Naive thymus-derived CD8-positive, alpha-beta T cell (primary cell): Measurements from ENCODE around the gene IGF2BP1. TPM values are rescaled to one million over a fixed set of nuclear protein-coding genes. Genes with fewer than 3 reads are reported as not detected.
A peak's percentile ranks its signal among the peaks of the same experiment; 100 is the strongest.

ENCODE experiments used
- ATAC-seq, 2 donors: fragments of 150-1000 bp; cut with Tn5 transposase in 1 of 2; sonication (Bioruptor Pico), chemical (Tn5 transposase) in 1 of 2; 1 replicate in 1 of 2; 2 replicates in 1 of 2; pipeline ENCODE4 v1.10.0; 2021; ENCODE audit warnings: mild to moderate bottlenecking in 2 of 2, moderate library complexity in 2 of 2
- POLR2A ChIA-PET: fragments of 350-600 bp; sonication (Branson Sonifier 250); formaldehyde crosslinking; loops from one replicate; lab custom pipeline; 2021; ENCODE audit warnings: antibody characterized with exemption; lab: Charles Lee
- DNase-seq, 10 donors: peaks; one replicate each; pipeline versions ENCODE4 v3.0.0 to v3.0.0-alpha.2; 2020 to 2022
- H3K27ac Mint-ChIP-seq, 10 donors: one replicate each; pipeline ENCODE4 v1.8.0; 2020 to 2022; ENCODE audit warnings: mild to moderate bottlenecking in 10 of 10, mixed read lengths in 10 of 10, moderate library complexity in 4 of 10, inconsistent platforms in 1 of 10
- H3K27me3 Mint-ChIP-seq, 5 donors: one replicate each; pipeline ENCODE4 v1.8.0; 2021 to 2022; ENCODE audit warnings: mixed read lengths in 5 of 5
- H3K36me3 Mint-ChIP-seq, 3 donors: one replicate each; pipeline ENCODE4 v1.8.0; 2020 to 2022; ENCODE audit warnings: mixed read lengths in 3 of 3, mild to moderate bottlenecking in 2 of 3, inconsistent platforms in 1 of 3
- H3K4me1 Mint-ChIP-seq, 4 donors: one replicate each; pipeline ENCODE4 v1.8.0; 2021 to 2022; ENCODE audit warnings: mixed read lengths in 4 of 4
- H3K4me3 Mint-ChIP-seq, 10 donors: one replicate each; pipeline ENCODE4 v1.8.0; 2020 to 2022; ENCODE audit warnings: mild to moderate bottlenecking in 10 of 10, mixed read lengths in 10 of 10, moderate library complexity in 6 of 10, inconsistent platforms in 1 of 10
- H3K9me3 Mint-ChIP-seq, 9 donors: one replicate each; pipeline ENCODE4 v1.8.0; 2020 to 2022; ENCODE audit warnings: mixed read lengths in 9 of 9, mild to moderate bottlenecking in 3 of 9, inconsistent platforms in 1 of 9, moderate library complexity in 1 of 9
- polyA plus RNA-seq, 3 donors: library from polyadenylated mRNA; unstranded; fragments of 300-500 nt; fragmentation: Illumina TruSeq; gene quantifications; one replicate each; pipeline ENCODE4 v1.2.3, GENCODE V29; 2021
- total RNA-seq, 8 experiments: library from RNA in 2 of 8; stranded (reverse) in 2 of 8; gene quantifications; one replicate each; pipeline ENCODE4 v1.2.3 and lab custom pipeline; 2021 to 2026

IGF2BP1 gene
- total and polyA plus RNA-seq, 5 experiments from 2014 or later, result not detected

- no peak for ATAC-seq
- POLR2A ChIA-PET, result interaction anchor here (0.6 kb wide), 1 partner anchor 19 kb away, joined by 3 read pairs; no protein-coding TSS in a partner anchor
- Mint-ChIP-seq H3K4me1 (no peaks in the 10 kb centered on the region), H3K27ac (no peak overlapping the region), H3K27me3 (peaks cover 3 to 18% (median 7%) of the 10 kb centered on the region in 5 donors), H3K36me3 (no peaks in the 10 kb centered on the region), H3K4me3 (no peak overlapping the region), H3K9me3 (no peaks in the 10 kb centered on the region)
- DNase-seq, result no peak
These were observed 53.4 kb downstream of the IGF2BP1 start for GRCh38 chr17:49050611-49051010.

- H3K4me1 Mint-ChIP-seq, result no peaks in the 10 kb centered on the region
- H3K27ac Mint-ChIP-seq, result no peak overlapping the region
- H3K27me3 Mint-ChIP-seq, result peaks cover 7 to 24% (median 10%) of the 10 kb centered on the region in 5 donors
- POLR2A ChIA-PET, result no interaction called here
- no peaks in the 10 kb centered on the region for H3K36me3 Mint-ChIP-seq
- no peak overlapping the region for H3K4me3 Mint-ChIP-seq
- H3K9me3 Mint-ChIP-seq, result no peaks in the 10 kb centered on the region
- DNase-seq (no peak), ATAC-seq (no peak)
These were observed 54.1 kb downstream of the IGF2BP1 start for GRCh38 chr17:49051269-49051668.

GRCh38 chr17:49053171-49053829 lies 56.1 kb downstream of the IGF2BP1 start:
- Mint-ChIP-seq H3K27me3 (peaks cover 8 to 24% (median 12%) of the 10 kb centered on the region in 5 donors), H3K27ac (no peak overlapping the region), H3K4me1 (no peaks in the 10 kb centered on the region), H3K9me3 (no peaks in the 10 kb centered on the region), H3K36me3 (no peaks in the 10 kb centered on the region), H3K4me3 (no peak overlapping the region)
- ATAC-seq, result no peak
- POLR2A ChIA-PET, result no interaction called here
- DNase-seq, result no peak

GRCh38 chr17:49054342-49055092 lies 57.3 kb downstream of the IGF2BP1 start:
- no peak for ATAC-seq
- no peaks in the 10 kb centered on the region for H3K36me3 Mint-ChIP-seq
- no peak overlapping the region for H3K27ac Mint-ChIP-seq
- POLR2A ChIA-PET, result interaction anchor here (0.6 kb wide), 1 partner anchor 1838 kb away, joined by 7 read pairs; no protein-coding TSS in a partner anchor
- no peak overlapping the region for H3K4me3 Mint-ChIP-seq
- no peaks in the 10 kb centered on the region for H3K9me3 Mint-ChIP-seq
- H3K4me1 Mint-ChIP-seq, result no peaks in the 10 kb centered on the region
- peaks cover 4 to 19% (median 12%) of the 10 kb centered on the region in 5 donors for H3K27me3 Mint-ChIP-seq
- DNase-seq, result no peak

- H3K4me1 Mint-ChIP-seq, result no peaks in the 10 kb centered on the region
- H3K27me3 Mint-ChIP-seq, result peaks cover 4 to 14% (median 12%) of the 10 kb centered on the region in 5 donors
- H3K27ac Mint-ChIP-seq, result no peak overlapping the region
- no peaks in the 10 kb centered on the region for H3K36me3 Mint-ChIP-seq
- no peak overlapping the region for H3K4me3 Mint-ChIP-seq
- H3K9me3 Mint-ChIP-seq, result no peaks in the 10 kb centered on the region
- DNase-seq, result no peak
- ATAC-seq, result no peak
- POLR2A ChIA-PET, result no interaction called here
These were observed 58.2 kb downstream of the IGF2BP1 start for GRCh38 chr17:49055181-49055927.

- Mint-ChIP-seq H3K36me3 (no peaks in the 10 kb centered on the region), H3K4me1 (no peaks in the 10 kb centered on the region), H3K27me3 (peaks cover 0 to 12% (median 0%) of the 10 kb centered on the region in 5 donors), H3K9me3 (no peaks in the 10 kb centered on the region), H3K4me3 (no peak overlapping the region), H3K27ac (no peak overlapping the region)
- ATAC-seq (no peak), DNase-seq (no peak)
- POLR2A ChIA-PET, result no interaction called here
These were observed 64.3 kb downstream of the IGF2BP1 start for GRCh38 chr17:49061524-49061943.

GRCh38 chr17:49063652-49064051 lies 66.5 kb downstream of the IGF2BP1 start:
- H3K27ac Mint-ChIP-seq, result no peak overlapping the region
- H3K4me1 Mint-ChIP-seq, result no peaks in the 10 kb centered on the region
- no peak overlapping the region for H3K4me3 Mint-ChIP-seq
- no peak for DNase-seq
- no peak for ATAC-seq
- POLR2A ChIA-PET, result no interaction called here
- H3K9me3 Mint-ChIP-seq, result no peaks in the 10 kb centered on the region
- H3K36me3 Mint-ChIP-seq, result no peaks in the 10 kb centered on the region
- peaks cover 0 to 10% (median 0%) of the 10 kb centered on the region in 5 donors for H3K27me3 Mint-ChIP-seq

GRCh38 chr17:49067163-49067562 lies 70.0 kb downstream of the IGF2BP1 start:
- POLR2A ChIA-PET, result no interaction called here
- H3K27me3 Mint-ChIP-seq, result peaks cover 0 to 1% (median 0%) of the 10 kb centered on the region in 5 donors

GRCh38 chr17:49069585-49070273 lies 72.5 kb downstream of the IGF2BP1 start:
- Mint-ChIP-seq H3K27me3 (peaks cover 0 to 7% (median under 1%) of the 10 kb centered on the region in 5 donors), H3K36me3 (no peaks in the 10 kb centered on the region), H3K4me1 (peaks cover 0 to 3% (median 0%) of the 10 kb centered on the region in 4 donors), H3K4me3 (no peak overlapping the region), H3K9me3 (no peaks in the 10 kb centered on the region), H3K27ac (peak overlapping the region in 1 of 10 donors; percentile 47)
- POLR2A ChIA-PET, result interaction anchor here (0.7 kb wide), 1 partner anchor 19 kb away, joined by 3 read pairs; no protein-coding TSS in a partner anchor
- DNase-seq (no peak), ATAC-seq (no peak)

More at GRCh38 chr17:49067163-49067562, 70.0 kb downstream of the IGF2BP1 start:
- Mint-ChIP-seq H3K4me1 (peaks cover 0 to 3% (median 0%) of the 10 kb centered on the region in 4 donors), H3K4me3 (no peak overlapping the region), H3K9me3 (no peaks in the 10 kb centered on the region), H3K27ac (no peak overlapping the region), H3K36me3 (no peaks in the 10 kb centered on the region)
- no peak for ATAC-seq
- DNase-seq, result no peak

GRCh38 chr17:49071106-49071505 lies 73.9 kb downstream of the IGF2BP1 start:
- Mint-ChIP-seq H3K9me3 (peaks cover 0 to under 1% (median 0%) of the 10 kb centered on the region in 9 donors), H3K27me3 (peaks cover 0 to 13% (median 9%) of the 10 kb centered on the region in 5 donors), H3K4me1 (peaks cover 0 to 3% (median 0%) of the 10 kb centered on the region in 4 donors), H3K36me3 (no peaks in the 10 kb centered on the region), H3K27ac (peak overlapping the region in 1 of 10 donors; percentile 1), H3K4me3 (no peak overlapping the region)
- POLR2A ChIA-PET, result no interaction called here
- DNase-seq, result no peak
- no peak for ATAC-seq

- ATAC-seq (no peak), DNase-seq (no peak)
- Mint-ChIP-seq H3K27me3 (peaks cover 12 to 37% (median 32%) of the 10 kb centered on the region in 5 donors), H3K36me3 (no peaks in the 10 kb centered on the region), H3K27ac (no peak overlapping the region), H3K9me3 (peaks cover 0 to 2% (median 0%) of the 10 kb centered on the region in 9 donors), H3K4me1 (peaks cover 0 to 3% (median 0%) of the 10 kb centered on the region in 4 donors), H3K4me3 (no peak overlapping the region)
- POLR2A ChIA-PET, result no interaction called here
These were observed 77.8 kb downstream of the IGF2BP1 start for GRCh38 chr17:49074851-49075540.
